GM13976 (cell line): ENCODE results near the gene EPHB3.
A peak's percentile ranks its signal among the peaks of the same experiment; 100 is the strongest.

Experiments used
- DNase-seq: peaks from one replicate; pipeline ENCODE4 v3.0.0; 2012; ENCODE audit warnings: low spot score
- CTCF ChIP-seq: IDR thresholded peaks from 2 replicates; pipeline ENCODE4 v1.5.1; 2012; ENCODE audit warnings: borderline replicate concordance, mild to moderate bottlenecking; ENCODE audit not compliant: insufficient read depth; ENCODE audit errors: extremely low read depth, missing control alignments, control extremely low read depth
- in situ Hi-C: fragments of 300-500 bp; cut with MboI; formaldehyde crosslinking; loops from one replicate; pipeline ENCODE4 v1.12.0; 2022; ENCODE audit warnings: low sequenced_read_pairs, mixed read lengths, inconsistent platforms; ENCODE audit not compliant: unreplicated experiment

EPHB3 gene

DNA sequence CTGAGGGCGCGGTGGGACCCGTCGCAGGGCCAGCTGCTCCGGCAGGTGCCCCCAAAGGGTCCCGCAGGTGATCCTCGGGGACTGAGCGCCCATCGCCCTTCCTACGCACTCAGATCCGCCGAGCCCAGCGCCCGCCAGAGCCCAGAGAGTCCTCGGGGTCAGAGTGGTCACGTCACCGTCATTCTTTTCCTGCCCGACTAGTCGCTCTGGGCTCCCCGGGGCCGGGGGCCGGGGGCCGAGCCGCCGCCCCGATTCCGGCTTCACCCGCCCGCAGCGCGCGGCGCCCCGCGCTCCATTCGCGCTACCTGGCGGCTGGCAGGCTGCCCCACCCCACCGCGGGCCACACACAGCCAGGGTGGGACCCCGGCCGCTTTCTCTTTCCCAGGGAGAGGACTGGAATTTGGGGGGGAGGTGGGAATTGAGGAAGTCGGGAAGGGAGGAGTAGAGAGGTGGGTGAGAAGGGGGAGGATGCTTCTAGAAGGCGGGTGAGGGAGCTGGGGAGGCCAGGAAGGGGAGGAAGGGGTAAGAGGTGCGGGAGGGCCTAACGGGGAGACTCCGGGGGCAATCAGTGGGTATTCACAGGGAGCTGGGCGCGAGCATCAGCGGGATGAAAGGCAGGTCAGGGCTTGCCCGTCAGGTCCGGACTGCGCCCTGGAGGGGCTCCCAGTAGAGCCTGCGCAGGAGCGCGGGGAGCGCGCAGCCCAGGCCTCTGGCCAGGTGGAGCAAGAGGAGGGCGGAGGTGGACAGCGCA, 36.1 kb upstream of the EPHB3 start:
- peak; percentile 48 for DNase-seq
- in situ Hi-C loops, result loop anchor here (10.0 kb wide), 1 partner anchor 111 kb away; no protein-coding TSS in a partner anchor
- TF ChIP-seq CTCF, result no peak

DNA sequence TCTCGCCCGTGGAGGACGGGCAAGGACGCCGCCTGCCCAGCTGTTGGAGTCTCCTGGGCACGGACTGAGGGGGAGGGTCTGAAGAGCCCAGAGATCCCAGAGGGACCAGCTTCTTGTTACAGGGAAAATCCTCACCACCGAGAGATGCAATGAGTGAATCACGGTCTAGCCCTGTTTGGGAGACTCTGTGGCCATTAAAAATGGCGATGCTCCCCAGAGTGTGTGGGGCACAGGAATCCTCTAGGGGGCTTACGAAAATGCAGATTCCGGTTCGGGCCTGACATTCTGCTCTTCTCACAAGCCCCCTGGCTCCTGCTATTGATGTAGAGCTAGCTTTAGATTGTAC, 35.5 kb upstream of the EPHB3 start:
- in situ Hi-C loops, result loop anchor here (10.0 kb wide), 1 partner anchor 111 kb away; no protein-coding TSS in a partner anchor
- DNase-seq, result no peak
- TF ChIP-seq CTCF, result no peak

DNA sequence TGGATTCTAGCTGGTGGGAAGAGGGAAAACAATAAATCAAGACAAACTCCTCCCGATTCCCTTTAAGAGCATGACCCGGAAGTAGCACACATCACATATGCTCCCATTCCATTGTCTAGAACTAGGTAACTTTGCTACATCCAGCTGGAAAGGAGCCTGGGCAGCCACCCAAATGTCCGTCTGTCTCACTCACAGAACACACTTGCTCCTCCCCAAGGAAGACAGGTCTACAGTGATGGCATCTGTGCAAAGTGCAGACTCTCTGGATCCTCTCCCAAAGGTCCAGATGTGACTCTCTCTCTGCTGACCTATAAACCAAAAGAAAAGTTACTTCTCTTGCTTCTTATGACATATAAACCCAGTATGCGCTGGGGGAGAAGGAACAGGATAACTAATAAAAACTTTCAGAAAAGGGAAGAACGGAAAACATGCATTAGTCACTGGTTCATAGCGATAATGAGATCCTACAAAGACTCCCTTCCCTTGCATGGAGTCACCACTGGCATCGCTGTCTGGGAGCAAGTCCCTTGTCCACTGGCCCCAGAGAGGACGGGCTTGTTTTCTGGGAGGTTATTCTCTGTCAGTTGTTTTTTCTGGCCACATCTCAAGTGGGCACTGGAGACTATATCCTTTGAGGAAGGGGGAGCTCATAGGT, 29.8 kb upstream of the EPHB3 start:
- no peak for TF ChIP-seq CTCF
- in situ Hi-C loops, result no loop called here
- DNase-seq, result no peak

GRCh38 chr3:184532940-184533732, 28.4 kb upstream of the EPHB3 start:
- in situ Hi-C loops, result no loop called here
- no peak for TF ChIP-seq CTCF
- no peak for DNase-seq

GRCh38 chr3:184537885-184538665, 23.5 kb upstream of the EPHB3 start:
- DNase-seq, result no peak
- in situ Hi-C loops, result no loop called here
- no peak for TF ChIP-seq CTCF

DNA sequence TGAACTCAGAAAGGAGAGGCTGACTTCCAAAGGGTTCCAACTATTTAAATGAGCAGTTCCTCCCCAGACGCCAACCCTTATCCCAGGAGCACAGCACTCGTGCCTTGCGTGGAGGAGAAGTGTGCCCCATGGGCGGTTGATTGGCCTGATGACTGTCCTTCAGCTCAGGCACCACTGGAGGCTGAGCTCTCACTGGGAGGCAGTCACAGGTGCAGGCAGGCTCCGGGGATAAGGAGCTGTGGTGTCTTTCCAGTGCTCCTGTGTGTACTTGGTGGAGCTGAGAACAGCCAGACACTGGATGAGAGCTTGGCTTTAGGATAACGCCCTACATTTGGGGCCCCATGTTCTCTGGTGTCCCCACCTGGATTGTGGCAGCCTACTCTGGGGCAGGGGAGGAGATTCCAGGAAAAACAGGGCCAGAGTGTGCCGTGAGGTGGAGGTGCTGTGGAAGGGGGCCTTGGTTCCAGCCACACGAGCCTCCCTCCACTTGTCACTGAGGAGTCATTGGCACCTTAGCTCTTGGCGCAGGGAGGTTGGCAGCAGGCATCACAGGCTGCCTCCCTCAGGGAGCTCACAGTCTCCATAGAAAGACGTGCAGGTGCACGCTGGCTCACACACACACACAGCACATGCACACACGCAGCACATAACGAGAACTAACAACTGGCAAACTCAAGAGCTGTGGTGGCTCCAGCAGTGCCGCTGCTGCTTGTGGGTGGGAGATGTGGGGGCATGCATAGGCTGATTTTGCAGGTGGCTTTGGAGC, 22.7 kb upstream of the EPHB3 start:
- TF ChIP-seq CTCF, result no peak
- DNase-seq, result no peak
- in situ Hi-C loops, result no loop called here
